GM23338 (cell line): Measurements from ENCODE around the gene MYCBPAP. TPM values are rescaled to one million over a fixed set of nuclear protein-coding genes. Genes with fewer than 3 reads are reported as not detected.

Experiments used
- ATAC-seq: fragments of 200-7000 bp; cut with Tn5 transposase; 3 replicates; pipeline ENCODE4 v1.9.1; 2020
- DNase-seq: peaks from one replicate; pipeline ENCODE4 v3.0.0-alpha.2; 2015; ENCODE audit warnings: low spot score
- H2AFZ ChIP-seq: fragments of 200-600 bp; sonication (generic); 2 replicates; pipeline ENCODE4 v1.8.0; 2016; ENCODE audit warnings: antibody characterized with exemption, mild to moderate bottlenecking, moderate library complexity
- H3F3A ChIP-seq: fragments of 200-600 bp; sonication (generic); replicated peaks from 2 replicates; pipeline ENCODE4 v1.8.0; 2017; ENCODE audit warnings: antibody characterized with exemption, mixed run types, low read depth
- H3K27ac ChIP-seq: fragments of 200-600 bp; sonication (generic); 2 replicates; pipeline ENCODE4 v1.6.1; 2016; ENCODE audit warnings: low read depth
- H3K27me3 ChIP-seq: fragments of 200-600 bp; sonication (generic); 2 replicates; pipeline ENCODE4 v1.8.0; 2016; ENCODE audit warnings: mild to moderate bottlenecking, mixed run types, moderate library complexity; ENCODE audit not compliant: insufficient read depth
- H3K36me3 ChIP-seq: fragments of 200-600 bp; sonication (generic); 2 replicates; pipeline ENCODE4 v1.8.0; 2016; ENCODE audit warnings: mild to moderate bottlenecking; ENCODE audit not compliant: insufficient read depth
- H3K4me1 ChIP-seq: fragments of 200-600 bp; sonication (generic); 2 replicates; pipeline ENCODE4 v1.8.0; 2016; ENCODE audit warnings: mild to moderate bottlenecking, moderate library complexity; ENCODE audit not compliant: insufficient read depth
- H3K4me2 ChIP-seq: fragments of 200-600 bp; sonication (generic); 2 replicates; pipeline ENCODE4 v1.7.1; 2017; ENCODE audit warnings: mixed run types
- H3K4me3 ChIP-seq: fragments of 200-600 bp; sonication (generic); 2 replicates; pipeline ENCODE4 v1.6.1; 2016; ENCODE audit warnings: mixed run types
- H3K79me2 ChIP-seq: fragments of 200-600 bp; sonication (generic); replicated peaks from 2 replicates; pipeline ENCODE4 v1.8.0; 2017; ENCODE audit warnings: mild to moderate bottlenecking; ENCODE audit not compliant: insufficient read depth
- H3K9me2 ChIP-seq: fragments of 200-600 bp; sonication (generic); 2 replicates; pipeline ENCODE4 v1.8.0; 2017; ENCODE audit not compliant: insufficient read depth
- H4K20me1 ChIP-seq: fragments of 200-600 bp; sonication (generic); replicated peaks from 2 replicates; pipeline ENCODE4 v1.8.0; 2017; ENCODE audit warnings: mild to moderate bottlenecking; ENCODE audit not compliant: insufficient read depth
- H3K27ac Mint-ChIP-seq: 2 replicates; pipeline ENCODE4 v1.8.0; 2020; ENCODE audit warnings: inconsistent platforms, mild to moderate bottlenecking, moderate library complexity, mixed read lengths
- H3K27me3 Mint-ChIP-seq: 3 replicates; pipeline ENCODE4 v1.8.0; 2022; ENCODE audit warnings: low read depth, mild to moderate bottlenecking, moderate library complexity, mixed read lengths, inconsistent platforms; ENCODE audit not compliant: insufficient read depth, poor library complexity
- H3K36me3 Mint-ChIP-seq: 3 replicates; pipeline ENCODE4 v1.8.0; 2021; ENCODE audit warnings: low read depth, mild to moderate bottlenecking, inconsistent platforms, moderate library complexity, mixed read lengths
- H3K4me1 Mint-ChIP-seq: 3 replicates; pipeline ENCODE4 v1.8.0; 2020; ENCODE audit warnings: mild to moderate bottlenecking, inconsistent platforms, mixed read lengths
- H3K4me3 Mint-ChIP-seq: 3 replicates; pipeline ENCODE4 v1.8.0; 2021; ENCODE audit warnings: moderate library complexity, mild to moderate bottlenecking, inconsistent platforms, mixed read lengths
- H3K9me3 Mint-ChIP-seq: 3 replicates; pipeline ENCODE4 v1.8.0; 2020; ENCODE audit warnings: moderate library complexity, mild to moderate bottlenecking, inconsistent platforms, mixed read lengths
- CREB1 ChIP-seq: fragments of 250-450 bp; sonication (Bioruptor Pico); IDR thresholded peaks from 2 replicates; pipeline ENCODE4 v1.5.0; 2020; ENCODE audit warnings: low read depth, mild to moderate bottlenecking, moderate library complexity
- CTCF ChIP-seq, 2 experiments: fragments of 200-600 bp in 1 of 2; sonication (generic) in 1 of 2; conservative IDR thresholded peaks; 2 replicates each; pipeline versions ENCODE4 v1.5.1 to v1.6.1; 2016 to 2017; ENCODE audit warnings: antibody characterized with exemption in 2 of 2, low read depth in 2 of 2, mild to moderate bottlenecking in 2 of 2, moderate library complexity in 1 of 2
- EZH2 ChIP-seq: fragments of 200-600 bp; sonication (generic); IDR thresholded peaks from one replicate; pipeline ENCODE4 v1.8.0; 2017; ENCODE audit warnings: antibody characterized with exemption, mild to moderate bottlenecking, low read depth; ENCODE audit not compliant: unreplicated experiment
- EZH2phosphoT487 ChIP-seq: fragments of 200-600 bp; sonication (generic); IDR thresholded peaks from one replicate; pipeline ENCODE4 v1.8.1; 2018; ENCODE audit warnings: antibody characterized with exemption; ENCODE audit not compliant: unreplicated experiment
- JUNB ChIP-seq: IDR thresholded peaks from one replicate; pipeline ENCODE4 v1.6.1; 2016; ENCODE audit warnings: antibody characterized with exemption; ENCODE audit not compliant: unreplicated experiment
- NANOG ChIP-seq: IDR thresholded peaks from 2 replicates; pipeline ENCODE4 v1.6.1; 2016; ENCODE audit warnings: antibody characterized with exemption, borderline replicate concordance
- POLR2AphosphoS5 ChIP-seq: IDR thresholded peaks from 2 replicates; pipeline ENCODE4 v1.6.1; 2016; ENCODE audit warnings: antibody characterized with exemption, low read depth
- REST ChIP-seq: IDR thresholded peaks from one replicate; pipeline ENCODE4 v1.6.1; 2018; ENCODE audit warnings: antibody characterized with exemption; ENCODE audit not compliant: unreplicated experiment
- ZNF114 ChIP-seq: fragments of 250-450 bp; sonication (Bioruptor Pico); IDR thresholded peaks from 2 replicates; pipeline ENCODE4 v1.5.0; 2020; ENCODE audit warnings: mild to moderate bottlenecking, moderate library complexity
- ZNF331 ChIP-seq: fragments of 250-450 bp; sonication (Bioruptor Pico); IDR thresholded peaks from 2 replicates; pipeline ENCODE4 v1.5.0; 2020; ENCODE audit warnings: low read depth, mild to moderate bottlenecking, moderate library complexity
- ZNF462 ChIP-seq: fragments of 250-450 bp; sonication (Bioruptor Pico); IDR thresholded peaks from 2 replicates; pipeline ENCODE4 v1.5.0; 2020; ENCODE audit warnings: mild to moderate bottlenecking, moderate library complexity
- polyA plus RNA-seq: library from polyadenylated mRNA; unstranded; fragments of >200 nt; fragmentation: Nextera tagmentation; extraction: Ambion mirVana; gene quantifications from 2 replicates; pipeline ENCODE4 v1.2.1, GENCODE V29; 2016
- total RNA-seq: library from RNA; depleted of rRNA; stranded (reverse); fragments of >200 nt; shearing (Covaris generic); gene quantifications from 2 replicates; pipeline ENCODE4 v1.2.3, GENCODE V29; 2014

MYCBPAP gene
- total and polyA plus RNA-seq, 2 experiments from 2014 or later = 0.63 to 1.7 TPM

- Histone ChIP-seq H2AFZ (no peak overlapping the region), H3K36me3 (no peaks in the 10 kb centered on the region), H3F3A (0 out of 2 replicates have a peak, but pooled peaks cover 5% of the 10 kb centered on the region), H3K4me3 (no peak overlapping the region), H3K4me1 (peaks cover 6% of the 10 kb centered on the region; the same call in 1 of the 2 replicates), H3K27me3 (no peaks in the 10 kb centered on the region), H3K4me2 (no peak overlapping the region), H4K20me1 (no peaks in the 10 kb centered on the region), H3K9me2 (no peaks in the 10 kb centered on the region), H3K27ac (no peak overlapping the region), H3K79me2 (no peaks in the 10 kb centered on the region)
- H3K9me3 Mint-ChIP-seq = no peaks in the 10 kb centered on the region
- H3K27ac Mint-ChIP-seq = no peak overlapping the region
- peaks cover 34% of the 10 kb centered on the region for H3K36me3 Mint-ChIP-seq
- H3K27me3 Mint-ChIP-seq = peaks cover 12% of the 10 kb centered on the region
- peaks cover 8% of the 10 kb centered on the region; the same call in 2 of the 3 replicates for H3K4me1 Mint-ChIP-seq
- ATAC-seq = no peak
- TF ChIP-seq EZH2phosphoT487 (no peak), ZNF462 (CRISPR knock-in tag) (no peak), REST (no peak), EZH2 (no peak), JUNB (no peak), CREB1 (CRISPR knock-in tag) (no peak), NANOG (no peak), POLR2AphosphoS5 (no peak), CTCF (conservative IDR thresholded peaks at IDR 0.05; ENCODE audit: low read depth in 2 of 2) (no peak), ZNF114 (CRISPR knock-in tag) (no peak), ZNF331 (no peak)
- H3K4me3 Mint-ChIP-seq = no peak overlapping the region
- DNase-seq = no peak
Observed at GRCh38 chr17:50483266-50483665, 25.0 kb upstream of the MYCBPAP start.
